ENCODE data around the gene PHF1.

DNA sequence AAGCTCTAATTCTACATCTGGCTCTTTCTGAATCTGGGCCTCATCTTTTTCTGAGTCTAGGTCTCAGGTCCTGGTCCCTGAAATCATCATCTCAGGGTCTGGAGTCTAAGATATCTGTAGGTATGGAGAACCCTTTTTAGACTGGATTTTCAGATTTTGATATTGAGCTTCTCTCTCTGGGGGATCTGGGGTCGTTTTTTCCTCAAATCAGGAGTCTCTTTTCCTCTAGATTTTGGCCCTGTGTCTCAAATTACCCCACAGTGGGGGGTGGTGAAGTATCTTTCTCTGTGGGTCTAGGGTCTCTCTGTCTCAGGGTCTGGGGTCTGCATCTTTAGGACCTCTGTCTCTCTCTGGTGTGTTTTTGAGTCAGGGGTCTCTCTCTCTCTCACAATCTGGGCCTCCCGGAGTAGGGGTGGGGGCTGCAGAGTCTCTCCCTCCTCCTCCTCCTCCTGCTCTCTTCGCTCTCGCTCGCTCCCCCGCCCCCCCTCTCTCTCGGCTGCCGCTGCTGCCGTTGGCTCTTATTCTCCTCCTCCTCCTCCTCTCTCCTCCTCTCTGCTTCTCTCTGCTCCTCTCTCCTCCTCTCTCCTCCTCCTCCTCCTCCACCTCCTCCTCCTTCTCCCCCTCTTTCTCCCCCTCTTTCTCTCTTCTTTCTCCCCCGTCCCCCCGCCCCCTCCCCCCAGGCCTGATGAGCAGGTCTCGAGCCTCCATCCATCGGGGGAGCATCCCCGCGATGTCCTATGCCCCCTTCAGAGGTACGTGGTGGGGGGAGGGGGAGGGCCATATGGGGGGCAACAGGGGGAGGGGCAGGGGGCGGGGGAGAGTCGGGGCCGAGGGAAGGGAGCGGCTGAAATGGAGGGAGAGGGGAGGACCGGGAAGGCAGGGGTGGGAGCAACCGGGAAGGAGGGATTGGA lies 9.0 kb downstream of the PHF1 start, which contains the start of gene SYNGAP1:
- TF ChIP-seq POLR2AphosphoS5 (IDR thresholded peaks at IDR 0.05; ENCODE audit: borderline replicate concordance, low read depth, low read length), result no peak
- no peak for TF ChIP-seq EZH2 (IDR thresholded peaks at IDR 0.05)
- no peak for TF ChIP-seq FOXP2 (optimal IDR thresholded peaks at IDR 0.05; ENCODE audit: control extremely low read depth, extremely low read length, insufficient read depth)
